ENCODE measurements around the gene TSPEAR.
"Not testable (repeated sequence)": the region's sequence is repeated elsewhere in the genome, so short reads cannot be mapped to it uniquely, and the experiment has no call there.

Gene TSPEAR

GRCh38 chr21:44703731-44704635 lies 7.4 kb downstream of the TSPEAR start:
- no peak for DNase-seq (ENCODE audit: extremely low read depth in 1 of 2, low read depth in 1 of 2)

- no peak for DNase-seq (ENCODE audit: extremely low read depth in 1 of 2, low read depth in 1 of 2)
Observed at GRCh38 chr21:44702973-44703730, 8.2 kb downstream of the TSPEAR start.

GRCh38 chr21:44702111-44702972 lies 9.0 kb downstream of the TSPEAR start:
- DNase-seq (ENCODE audit: extremely low read depth in 1 of 2, low read depth in 1 of 2), result no peak

- DNase-seq (ENCODE audit: extremely low read depth in 1 of 2, low read depth in 1 of 2), result no peak
Observed at GRCh38 chr21:44701541-44701940, 9.8 kb downstream of the TSPEAR start.

GRCh38 chr21:44701023-44701400 lies 10.4 kb downstream of the TSPEAR start:
- no peak for DNase-seq (ENCODE audit: extremely low read depth in 1 of 2, low read depth in 1 of 2)

DNA sequence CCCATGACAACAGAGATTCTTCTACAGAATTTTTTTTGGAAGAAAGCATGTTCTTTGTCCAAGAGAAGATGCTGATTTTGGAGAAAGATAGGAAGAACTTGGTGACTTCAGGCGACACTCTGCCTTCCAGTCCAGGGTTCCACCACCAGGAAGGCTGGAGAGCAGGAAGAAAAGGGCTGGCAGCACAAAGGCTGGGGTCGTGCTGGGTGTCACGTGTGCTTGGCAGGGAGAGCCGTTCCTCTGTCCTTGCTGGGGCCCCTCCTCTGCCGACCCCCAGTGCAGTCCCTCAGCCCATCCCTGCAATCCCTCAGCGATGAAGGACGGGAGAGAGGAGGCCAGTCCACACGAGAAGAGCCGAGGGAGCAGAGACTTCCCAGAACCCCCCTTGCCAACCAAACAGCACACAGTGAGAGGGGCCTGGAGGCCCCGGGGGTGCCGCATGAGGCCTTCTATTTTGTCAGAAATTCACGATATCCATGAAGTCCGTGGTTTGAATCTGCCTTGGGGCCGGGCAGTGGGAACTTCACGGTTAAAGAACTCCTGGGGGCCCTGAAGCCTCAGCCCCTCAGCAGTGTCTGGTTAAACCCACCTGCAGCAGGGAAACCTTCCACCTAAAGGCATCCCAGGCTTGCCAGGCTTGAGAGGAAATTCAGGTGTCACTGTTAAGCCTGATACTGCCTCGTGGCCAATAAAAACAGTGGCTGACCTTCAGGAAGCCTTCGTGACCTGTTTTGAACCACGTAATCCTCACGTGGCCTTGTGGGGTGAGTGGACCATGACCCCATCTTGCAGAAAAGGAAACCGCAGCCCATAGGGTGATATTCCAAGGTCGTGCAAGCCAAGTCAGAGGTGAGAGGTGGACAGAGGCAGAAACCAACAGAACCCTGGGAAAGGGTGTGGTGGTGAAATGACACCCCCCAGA lies 11.0 kb downstream of the TSPEAR start:
- no peak for DNase-seq (ENCODE audit: extremely low read depth in 1 of 2, low read depth in 1 of 2)

- no peak for DNase-seq (ENCODE audit: extremely low read depth in 1 of 2, low read depth in 1 of 2)
Observed at GRCh38 chr21:44699502-44700001, 11.8 kb downstream of the TSPEAR start.

GRCh38 chr21:44697811-44698734 lies 13.3 kb downstream of the TSPEAR start:
- DNase-seq (ENCODE audit: extremely low read depth in 1 of 2, low read depth in 1 of 2), result no peak

DNA sequence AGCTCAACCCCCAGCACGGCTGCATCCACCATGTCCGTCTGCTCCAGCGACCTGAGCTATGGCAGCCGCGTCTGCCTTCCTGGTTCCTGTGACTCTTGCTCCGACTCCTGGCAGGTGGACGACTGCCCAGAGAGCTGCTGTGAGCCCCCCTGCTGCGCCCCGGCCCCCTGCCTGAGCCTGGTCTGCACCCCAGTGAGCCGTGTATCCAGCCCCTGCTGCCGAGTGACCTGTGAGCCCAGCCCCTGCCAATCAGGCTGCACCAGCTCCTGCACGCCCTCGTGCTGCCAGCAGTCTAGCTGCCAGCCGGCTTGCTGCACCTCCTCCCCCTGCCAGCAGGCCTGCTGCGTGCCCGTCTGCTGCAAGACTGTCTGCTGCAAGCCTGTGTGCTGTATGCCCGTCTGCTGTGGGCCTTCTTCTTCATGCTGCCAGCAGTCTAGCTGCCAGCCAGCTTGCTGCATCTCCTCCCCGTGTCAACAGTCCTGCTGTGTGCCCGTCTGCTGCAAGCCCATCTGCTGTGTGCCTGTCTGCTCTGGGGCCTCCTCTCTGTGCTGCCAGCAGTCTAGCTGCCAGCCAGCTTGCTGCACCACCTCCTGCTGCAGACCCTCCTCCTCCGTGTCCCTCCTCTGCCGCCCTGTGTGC lies 14.1 kb downstream of the TSPEAR start, which contains the start of gene KRTAP10-12:
Gene KRTAP10-12, plus strand, starts transcription at position 1 of the 639 bp plus-strand sequence. Its CDS starts 30 bp downstream, at position 31.
- not testable (repeated sequence) for DNase-seq (ENCODE audit: extremely low read depth in 1 of 2, low read depth in 1 of 2)

DNA sequence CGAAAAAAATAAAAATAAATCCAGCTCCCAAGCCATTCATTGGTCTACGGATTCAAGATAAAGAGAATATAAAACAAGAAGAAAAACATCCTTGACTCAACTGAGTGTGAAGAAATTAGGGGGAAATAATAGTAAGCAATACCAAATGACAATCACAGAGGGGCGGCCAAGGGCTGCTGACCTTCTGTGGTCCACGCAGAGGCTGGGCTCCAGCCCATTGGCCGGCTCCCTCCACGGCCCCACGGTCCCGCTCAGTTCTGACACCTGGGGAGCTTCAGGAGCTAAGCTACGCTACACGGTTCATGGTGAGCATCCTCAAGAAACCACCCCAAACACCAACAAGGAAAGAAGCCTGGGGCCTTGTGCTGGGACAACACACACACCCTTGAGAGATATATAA lies 14.8 kb downstream of the TSPEAR start:
- no peak for DNase-seq (ENCODE audit: extremely low read depth in 1 of 2, low read depth in 1 of 2)

- no peak for DNase-seq (ENCODE audit: extremely low read depth in 1 of 2, low read depth in 1 of 2)
Observed at GRCh38 chr21:44695641-44696040, 15.7 kb downstream of the TSPEAR start.

GRCh38 chr21:44695184-44695583 lies 16.2 kb downstream of the TSPEAR start:
- DNase-seq (ENCODE audit: extremely low read depth in 1 of 2, low read depth in 1 of 2), result no peak

GRCh38 chr21:44694776-44695175 lies 16.6 kb downstream of the TSPEAR start:
- DNase-seq (ENCODE audit: extremely low read depth in 1 of 2, low read depth in 1 of 2), result no peak

GRCh38 chr21:44692798-44693512 lies 18.4 kb downstream of the TSPEAR start:
- no peak for DNase-seq (ENCODE audit: extremely low read depth in 1 of 2, low read depth in 1 of 2)

DNA sequence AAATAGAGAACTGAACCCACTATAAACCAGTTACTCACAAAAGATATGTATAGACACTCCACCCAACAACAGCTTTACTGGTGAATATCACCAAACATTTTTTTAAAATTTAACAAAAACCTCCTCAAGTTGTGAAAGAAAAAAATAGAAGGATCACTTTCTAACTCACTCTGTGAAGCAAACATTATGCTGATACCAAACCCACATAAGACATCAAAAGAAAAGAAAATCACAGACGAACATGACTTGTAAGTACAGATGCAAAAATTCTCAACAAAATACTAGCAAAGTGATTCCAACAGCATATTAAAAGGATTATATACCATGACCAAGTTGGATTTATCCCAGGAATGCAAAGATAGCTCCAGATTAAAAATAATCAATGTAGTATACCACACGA lies 19.7 kb downstream of the TSPEAR start:
- no peak for DNase-seq (ENCODE audit: extremely low read depth in 1 of 2, low read depth in 1 of 2)

GRCh38 chr21:44689740-44690139 lies 21.6 kb downstream of the TSPEAR start:
- not testable (repeated sequence) for DNase-seq (ENCODE audit: extremely low read depth in 1 of 2, low read depth in 1 of 2)

- no peak for DNase-seq (ENCODE audit: extremely low read depth in 1 of 2, low read depth in 1 of 2)
Observed at GRCh38 chr21:44687671-44688070, 23.7 kb downstream of the TSPEAR start.
